GM11168 (cell line): ENCODE data around the gene ABCG1.

Experiments
- in situ Hi-C: fragments of 300-500 bp; cut with MboI; formaldehyde crosslinking; loops from one replicate; pipeline ENCODE4 v1.12.0; 2022; ENCODE audit warnings: low sequenced_read_pairs; ENCODE audit not compliant: unreplicated experiment

The ABCG1 gene

GRCh38 chr21:42230178-42230577, 11.2 kb downstream of the ABCG1 start:
- in situ Hi-C loops: no loop called here

- in situ Hi-C loops: no loop called here
These were observed 11.7 kb downstream of the ABCG1 start for GRCh38 chr21:42230636-42231035.

GRCh38 chr21:42231756-42232155, 12.8 kb downstream of the ABCG1 start:
- in situ Hi-C loops: no loop called here

- in situ Hi-C loops: no loop called here
These were observed 13.4 kb downstream of the ABCG1 start for GRCh38 chr21:42232176-42232825.

- in situ Hi-C loops: no loop called here
These were observed 14.4 kb downstream of the ABCG1 start for GRCh38 chr21:42233067-42233961.

- in situ Hi-C loops: no loop called here
These were observed 15.1 kb downstream of the ABCG1 start for GRCh38 chr21:42234041-42234440.

- in situ Hi-C loops: no loop called here
These were observed 15.7 kb downstream of the ABCG1 start for GRCh38 chr21:42234464-42235241.

- in situ Hi-C loops: no loop called here
These were observed 16.7 kb downstream of the ABCG1 start for GRCh38 chr21:42235593-42235992.

GRCh38 chr21:42236014-42236413, 17.1 kb downstream of the ABCG1 start:
- in situ Hi-C loops: no loop called here

GRCh38 chr21:42236693-42237092, 17.8 kb downstream of the ABCG1 start:
- in situ Hi-C loops: no loop called here

GRCh38 chr21:42237161-42237560, 18.2 kb downstream of the ABCG1 start:
- in situ Hi-C loops: no loop called here

- in situ Hi-C loops: no loop called here
These were observed 18.6 kb downstream of the ABCG1 start for GRCh38 chr21:42237577-42237976.

- in situ Hi-C loops: no loop called here
These were observed 19.4 kb downstream of the ABCG1 start for GRCh38 chr21:42238185-42238934.

GRCh38 chr21:42239556-42239955, 20.6 kb downstream of the ABCG1 start:
- in situ Hi-C loops: no loop called here

GRCh38 chr21:42239973-42240372, 21.0 kb downstream of the ABCG1 start:
- in situ Hi-C loops: no loop called here

- in situ Hi-C loops: no loop called here
These were observed 23.7 kb downstream of the ABCG1 start for GRCh38 chr21:42242611-42243010.

GRCh38 chr21:42243026-42243425, 24.1 kb downstream of the ABCG1 start:
- in situ Hi-C loops: no loop called here

GRCh38 chr21:42245331-42246193, 26.6 kb downstream of the ABCG1 start:
- in situ Hi-C loops: no loop called here

- in situ Hi-C loops: no loop called here
These were observed 28.8 kb downstream of the ABCG1 start for GRCh38 chr21:42247716-42248115.
